CD4-positive, alpha-beta memory T cell (primary cell): ENCODE results near the gene XKRX. TPM values are rescaled to one million over a fixed set of nuclear protein-coding genes. Genes with fewer than 3 reads are reported as not detected.

ENCODE experiments used
- CTCF ChIA-PET: fragments of 350-600 bp; sonication (Branson Sonifier 250); formaldehyde crosslinking; loops from one replicate; lab custom pipeline; 2021; ENCODE audit warnings: inconsistent platforms; ENCODE audit not compliant: partially characterized antibody; lab: Charles Lee
- POLR2A ChIA-PET: fragments of 350-600 bp; sonication (Branson Sonifier 250); formaldehyde crosslinking; loops from one replicate; lab custom pipeline; 2021; ENCODE audit not compliant: partially characterized antibody; lab: Charles Lee
- DNase-seq, 5 donors: peaks; one replicate each; pipeline versions ENCODE4 v3.0.0 to v3.0.0-alpha.2; 2020 to 2022; ENCODE audit warnings: mixed read lengths in 1 of 5
- H3K27ac ChIP-seq: one replicate; pipeline ENCODE4 v1.7.0; 2013; ENCODE audit warnings: low read depth, low read length
- H3K27me3 ChIP-seq: 2 replicates; pipeline ENCODE4 v1.7.0; 2013; ENCODE audit warnings: mild to moderate bottlenecking, low read length, moderate library complexity; ENCODE audit not compliant: insufficient read depth
- H3K36me3 ChIP-seq: 2 replicates; pipeline ENCODE4 v1.7.0; 2013; ENCODE audit warnings: mild to moderate bottlenecking, low read length, moderate library complexity; ENCODE audit not compliant: insufficient read depth
- H3K4me1 ChIP-seq: 2 replicates; pipeline ENCODE4 v1.7.0; 2013; ENCODE audit warnings: mild to moderate bottlenecking, low read length, moderate library complexity; ENCODE audit not compliant: insufficient read depth
- H3K4me3 ChIP-seq, 2 donors: one replicate each; pipeline ENCODE4 v1.7.0; 2013; ENCODE audit warnings: low read length in 2 of 2, mild to moderate bottlenecking in 1 of 2
- H3K9me3 ChIP-seq, 2 donors: one replicate each; pipeline ENCODE4 v1.7.0; 2013; ENCODE audit warnings: low read length in 2 of 2, control low read depth in 1 of 2; ENCODE audit not compliant: control insufficient read depth in 1 of 2
- H3K27ac Mint-ChIP-seq, 7 donors: one replicate each; pipeline ENCODE4 v1.8.0; 2020 to 2021; ENCODE audit warnings: mixed read lengths in 7 of 7, mild to moderate bottlenecking in 6 of 7, inconsistent platforms in 3 of 7, moderate library complexity in 3 of 7
- H3K27me3 Mint-ChIP-seq, 2 donors: one replicate each; pipeline ENCODE4 v1.8.0; 2020 to 2021; ENCODE audit warnings: mixed read lengths in 2 of 2
- H3K36me3 Mint-ChIP-seq, 2 donors: one replicate each; pipeline ENCODE4 v1.8.0; 2020 to 2021; ENCODE audit warnings: mixed read lengths in 2 of 2, inconsistent platforms in 1 of 2, mild to moderate bottlenecking in 1 of 2
- H3K4me1 Mint-ChIP-seq, 4 donors: one replicate each; pipeline ENCODE4 v1.8.0; 2020 to 2021; ENCODE audit warnings: mixed read lengths in 4 of 4, mild to moderate bottlenecking in 1 of 4
- H3K4me3 Mint-ChIP-seq, 8 donors: one replicate each; pipeline ENCODE4 v1.8.0; 2020 to 2021; ENCODE audit warnings: mixed read lengths in 8 of 8, mild to moderate bottlenecking in 7 of 8, moderate library complexity in 6 of 8, inconsistent platforms in 3 of 8
- H3K9me3 Mint-ChIP-seq, 8 donors: one replicate each; pipeline ENCODE4 v1.8.0; 2020 to 2021; ENCODE audit warnings: mixed read lengths in 8 of 8, mild to moderate bottlenecking in 5 of 8, inconsistent platforms in 3 of 8, moderate library complexity in 1 of 8
- intact Hi-C: fragments of 100-400 bp; cut with micrococcal nuclease; formaldehyde crosslinking; loops from one replicate; pipeline ENCODE4 v1.15.1; 2023
- polyA plus RNA-seq, 2 donors: library from polyadenylated mRNA; unstranded; fragments of 300-500 nt; fragmentation: Illumina TruSeq; gene quantifications; one replicate each; pipeline ENCODE4 v1.2.3, GENCODE V29; 2021
- total RNA-seq, 2 experiments: library from RNA; stranded (reverse); gene quantifications; one replicate each; pipeline ENCODE4 v1.2.3, GENCODE V29; 2021

XKRX gene
- total and polyA plus RNA-seq, 4 experiments from 2014 or later = 0.47 to 0.67 TPM; not detected in 2

GRCh38 chrX:100962811-100963210 lies 34.1 kb upstream of the XKRX start:
- Histone ChIP-seq H3K36me3 (no peaks in the 10 kb centered on the region), H3K4me3 (no peak overlapping the region)

GRCh38 chrX:100948557-100948956 lies 19.8 kb upstream of the XKRX start:
- CTCF ChIA-PET = no interaction called here
- no peak for DNase-seq
- Histone ChIP-seq H3K27ac (no peak overlapping the region), H3K9me3 (no peaks in the 10 kb centered on the region), H3K4me1 (no peaks in the 10 kb centered on the region), H3K4me3 (no peak overlapping the region), H3K36me3 (no peaks in the 10 kb centered on the region), H3K27me3 (no peaks in the 10 kb centered on the region)
- H3K9me3 Mint-ChIP-seq = no peaks in the 10 kb centered on the region
- no peak overlapping the region for H3K4me3 Mint-ChIP-seq
- H3K27ac Mint-ChIP-seq = no peak overlapping the region
- intact Hi-C loops = no loop called here
- no peaks in the 10 kb centered on the region for H3K4me1 Mint-ChIP-seq
- no peaks in the 10 kb centered on the region for H3K27me3 Mint-ChIP-seq
- POLR2A ChIA-PET = no interaction called here
- no peaks in the 10 kb centered on the region for H3K36me3 Mint-ChIP-seq

More at GRCh38 chrX:100962811-100963210, 34.1 kb upstream of the XKRX start:
- ChIA-PET POLR2A (no interaction called here), CTCF (no interaction called here)
- Mint-ChIP-seq H3K27ac (no peak overlapping the region), H3K36me3 (no peaks in the 10 kb centered on the region), H3K4me1 (no peaks in the 10 kb centered on the region), H3K9me3 (peaks cover 0 to 5% (median 0%) of the 10 kb centered on the region in 8 donors), H3K4me3 (no peak overlapping the region), H3K27me3 (no peaks in the 10 kb centered on the region)
- intact Hi-C loops = no loop called here
- DNase-seq = no peak
- Histone ChIP-seq H3K4me1 (no peaks in the 10 kb centered on the region), H3K27me3 (no peaks in the 10 kb centered on the region), H3K27ac (no peak overlapping the region), H3K9me3 (no peaks in the 10 kb centered on the region)

- Mint-ChIP-seq H3K36me3 (no peaks in the 10 kb centered on the region), H3K4me1 (no peaks in the 10 kb centered on the region), H3K4me3 (no peak overlapping the region), H3K27ac (no peak overlapping the region), H3K27me3 (no peaks in the 10 kb centered on the region), H3K9me3 (no peaks in the 10 kb centered on the region)
- H3K36me3 ChIP-seq = no peaks in the 10 kb centered on the region
- ChIA-PET CTCF (no interaction called here), POLR2A (no interaction called here)
- DNase-seq = no peak
- H3K27ac ChIP-seq = no peak overlapping the region
- no peak overlapping the region for H3K4me3 ChIP-seq
- no peaks in the 10 kb centered on the region for H3K4me1 ChIP-seq
- H3K9me3 ChIP-seq = no peaks in the 10 kb centered on the region
- intact Hi-C loops = no loop called here
- no peaks in the 10 kb centered on the region for H3K27me3 ChIP-seq
Observed at GRCh38 chrX:100946299-100946927, 17.7 kb upstream of the XKRX start.

- ChIA-PET CTCF (no interaction called here), POLR2A (no interaction called here)
- Mint-ChIP-seq H3K4me3 (no peak overlapping the region), H3K27ac (no peak overlapping the region), H3K27me3 (no peaks in the 10 kb centered on the region), H3K4me1 (peaks cover 0 to under 1% (median under 1%) of the 10 kb centered on the region in 4 donors), H3K9me3 (no peaks in the 10 kb centered on the region), H3K36me3 (no peaks in the 10 kb centered on the region)
- intact Hi-C loops = no loop called here
- H3K9me3 ChIP-seq = no peaks in the 10 kb centered on the region
- no peak overlapping the region for H3K27ac ChIP-seq
- no peak overlapping the region for H3K4me3 ChIP-seq
- H3K27me3 ChIP-seq = no peaks in the 10 kb centered on the region
- H3K4me1 ChIP-seq = no peaks in the 10 kb centered on the region
- H3K36me3 ChIP-seq = no peaks in the 10 kb centered on the region
- DNase-seq = no peak
Observed at GRCh38 chrX:100944601-100945000, 15.9 kb upstream of the XKRX start.

GRCh38 chrX:100939333-100939732 lies 10.6 kb upstream of the XKRX start:
- peak overlapping the region in 6 of 7 donors; percentile 15 to 71 (median 47) for H3K27ac Mint-ChIP-seq

GRCh38 chrX:100935767-100936166 lies 7.0 kb upstream of the XKRX start:
- H3K4me3 ChIP-seq = no peak overlapping the region
- H3K4me3 Mint-ChIP-seq = no peak overlapping the region
- no peaks in the 10 kb centered on the region for H3K36me3 Mint-ChIP-seq
- H3K9me3 Mint-ChIP-seq = peaks cover 0 to 5% (median 0%) of the 10 kb centered on the region in 8 donors
- H3K27ac Mint-ChIP-seq = no peak overlapping the region
- ChIA-PET CTCF (no interaction called here), POLR2A (no interaction called here)
- peaks cover 0 to 2% of the 10 kb centered on the region in 2 donors for H3K27me3 Mint-ChIP-seq
- H3K4me1 ChIP-seq = no peaks in the 10 kb centered on the region
- H3K27me3 ChIP-seq = no peaks in the 10 kb centered on the region
- peaks cover 4 to 6% (median 5%) of the 10 kb centered on the region in 4 donors for H3K4me1 Mint-ChIP-seq
- H3K36me3 ChIP-seq = no peaks in the 10 kb centered on the region
- intact Hi-C loops = no loop called here
- no peaks in the 10 kb centered on the region for H3K9me3 ChIP-seq
- H3K27ac ChIP-seq = no peak overlapping the region
- DNase-seq = no peak

More at GRCh38 chrX:100939333-100939732, 10.6 kb upstream of the XKRX start:
- Histone ChIP-seq H3K27ac (no peak overlapping the region), H3K4me3 (no peak overlapping the region), H3K9me3 (no peaks in the 10 kb centered on the region), H3K36me3 (no peaks in the 10 kb centered on the region), H3K4me1 (no peaks in the 10 kb centered on the region), H3K27me3 (no peaks in the 10 kb centered on the region)
- intact Hi-C loops = no loop called here
- H3K36me3 Mint-ChIP-seq = no peaks in the 10 kb centered on the region
- H3K4me3 Mint-ChIP-seq = no peak overlapping the region
- CTCF ChIA-PET = no interaction called here
- H3K4me1 Mint-ChIP-seq = peaks cover 4 to 6% (median 5%) of the 10 kb centered on the region in 4 donors
- POLR2A ChIA-PET = no interaction called here
- no peaks in the 10 kb centered on the region for H3K9me3 Mint-ChIP-seq
- H3K27me3 Mint-ChIP-seq = no peaks in the 10 kb centered on the region
- no peak for DNase-seq

GRCh38 chrX:100931925-100932285 lies 3.2 kb upstream of the XKRX start:
- Mint-ChIP-seq H3K27ac (no peak overlapping the region), H3K4me1 (peaks cover 0 to 16% (median 6%) of the 10 kb centered on the region in 4 donors), H3K9me3 (peaks cover 0 to 5% (median 0%) of the 10 kb centered on the region in 8 donors), H3K4me3 (no peak overlapping the region), H3K36me3 (no peaks in the 10 kb centered on the region), H3K27me3 (peaks cover 0 to 2% of the 10 kb centered on the region in 2 donors)
- no peaks in the 10 kb centered on the region for H3K4me1 ChIP-seq
- intact Hi-C loops = no loop called here
- H3K36me3 ChIP-seq = no peaks in the 10 kb centered on the region
- H3K4me3 ChIP-seq = no peak overlapping the region
- H3K27me3 ChIP-seq = no peaks in the 10 kb centered on the region
- no peak overlapping the region for H3K27ac ChIP-seq
- CTCF ChIA-PET = no interaction called here
- DNase-seq = no peak
- POLR2A ChIA-PET = no interaction called here
- no peaks in the 10 kb centered on the region for H3K9me3 ChIP-seq
